ENCODE measurements around the gene LRRC3.
"Not testable (repeated sequence)": the region's sequence is repeated elsewhere in the genome, so short reads cannot be mapped to it uniquely, and the experiment has no call there.

Gene LRRC3

DNA sequence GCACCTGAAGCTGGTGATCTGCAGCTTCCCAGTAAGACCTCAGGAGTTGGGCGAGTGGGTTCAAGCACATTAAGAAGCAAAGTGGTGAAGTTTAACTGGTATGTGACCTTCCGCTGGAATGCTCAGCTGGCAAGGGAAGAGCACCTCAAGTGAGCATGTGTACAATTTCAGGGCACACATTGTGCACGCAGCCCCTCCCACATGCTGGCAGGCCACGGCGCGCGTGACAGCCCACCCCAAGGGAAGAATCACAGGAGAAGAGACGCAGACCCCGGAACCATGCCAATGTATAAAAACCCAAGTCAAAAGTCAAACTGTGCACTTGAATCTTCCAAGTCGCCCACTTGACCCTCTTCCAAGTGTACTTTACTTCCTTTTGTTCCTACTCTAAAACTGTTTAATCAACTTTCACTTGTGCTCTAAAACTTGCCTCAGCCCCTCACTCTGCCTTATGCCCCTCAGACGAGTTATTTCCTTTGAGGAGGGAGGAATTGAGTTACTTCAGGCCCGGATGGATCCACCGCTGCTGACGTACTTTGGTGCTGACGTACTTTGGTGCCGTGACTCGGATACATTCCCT lies 20.0 kb downstream of the LRRC3 start:
- DNase-seq (ENCODE audit: low read depth): no peak
- TF ChIP-seq, protein P1, sequence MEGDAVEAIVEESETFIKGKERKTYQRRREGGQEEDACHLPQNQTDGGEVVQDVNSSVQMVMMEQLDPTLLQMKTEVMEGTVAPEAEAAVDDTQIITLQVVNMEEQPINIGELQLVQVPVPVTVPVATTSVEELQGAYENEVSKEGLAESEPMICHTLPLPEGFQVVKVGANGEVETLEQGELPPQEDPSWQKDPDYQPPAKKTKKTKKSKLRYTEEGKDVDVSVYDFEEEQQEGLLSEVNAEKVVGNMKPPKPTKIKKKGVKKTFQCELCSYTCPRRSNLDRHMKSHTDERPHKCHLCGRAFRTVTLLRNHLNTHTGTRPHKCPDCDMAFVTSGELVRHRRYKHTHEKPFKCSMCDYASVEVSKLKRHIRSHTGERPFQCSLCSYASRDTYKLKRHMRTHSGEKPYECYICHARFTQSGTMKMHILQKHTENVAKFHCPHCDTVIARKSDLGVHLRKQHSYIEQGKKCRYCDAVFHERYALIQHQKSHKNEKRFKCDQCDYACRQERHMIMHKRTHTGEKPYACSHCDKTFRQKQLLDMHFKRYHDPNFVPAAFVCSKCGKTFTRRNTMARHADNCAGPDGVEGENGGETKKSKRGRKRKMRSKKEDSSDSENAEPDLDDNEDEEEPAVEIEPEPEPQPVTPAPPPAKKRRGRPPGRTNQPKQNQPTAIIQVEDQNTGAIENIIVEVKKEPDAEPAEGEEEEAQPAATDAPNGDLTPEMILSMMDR (IDR thresholded peaks at IDR 0.05; ENCODE audit: low read length, missing control alignments): no peak
- H3K4me3 ChIP-seq (replicated peaks; ENCODE audit: low read depth, low read length): no peak overlapping the region

DNA sequence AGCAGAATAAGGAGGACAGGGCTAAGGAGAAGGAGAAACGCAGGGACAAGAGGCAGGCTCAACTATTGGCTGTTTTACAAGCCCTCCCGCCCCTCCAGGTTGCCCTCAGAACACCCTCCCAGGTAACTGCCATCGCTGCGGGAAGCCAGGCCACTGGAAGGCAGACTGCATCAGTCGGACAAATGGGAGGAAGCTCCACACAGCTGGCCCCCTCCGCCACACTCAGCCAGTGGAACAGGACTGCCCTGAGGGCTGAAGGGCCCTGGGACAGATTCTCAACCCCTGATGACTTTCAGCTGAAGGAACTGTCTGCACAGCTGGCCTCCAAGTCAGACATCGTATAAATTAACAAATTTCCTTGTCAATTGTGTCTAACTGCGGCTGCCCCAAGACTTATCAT lies 21.8 kb downstream of the LRRC3 start:
- TF ChIP-seq, protein P1 (IDR thresholded peaks at IDR 0.05; ENCODE audit: low read length, missing control alignments): no peak
- DNase-seq (ENCODE audit: low read depth): no peak
- H3K4me3 ChIP-seq (replicated peaks; ENCODE audit: low read depth, low read length): no peak overlapping the region

DNA sequence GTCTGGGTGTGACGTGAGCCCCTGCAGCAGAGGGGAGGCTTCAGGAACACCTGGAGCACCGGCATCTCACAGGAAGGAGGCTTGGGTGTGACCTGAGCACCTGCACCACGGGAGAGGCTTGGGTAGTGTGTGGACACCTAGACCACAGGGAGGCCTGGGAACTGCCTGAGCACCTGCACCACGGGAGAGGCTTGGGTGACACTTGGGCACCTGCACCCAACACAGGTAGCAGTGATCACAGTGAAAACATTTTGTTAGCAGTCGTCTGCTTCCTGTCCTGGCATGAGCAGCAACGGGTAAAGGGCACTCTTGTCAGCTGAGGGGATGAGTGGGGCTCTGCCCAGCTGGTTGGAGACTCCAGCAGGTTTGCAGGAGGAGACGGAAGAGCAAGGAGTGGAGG lies 22.4 kb downstream of the LRRC3 start:
- no peak overlapping the region for H3K4me3 ChIP-seq (replicated peaks; ENCODE audit: low read depth, low read length)
- no peak for DNase-seq (ENCODE audit: low read depth)
- TF ChIP-seq, protein P1 (IDR thresholded peaks at IDR 0.05; ENCODE audit: low read length, missing control alignments): no peak

DNA sequence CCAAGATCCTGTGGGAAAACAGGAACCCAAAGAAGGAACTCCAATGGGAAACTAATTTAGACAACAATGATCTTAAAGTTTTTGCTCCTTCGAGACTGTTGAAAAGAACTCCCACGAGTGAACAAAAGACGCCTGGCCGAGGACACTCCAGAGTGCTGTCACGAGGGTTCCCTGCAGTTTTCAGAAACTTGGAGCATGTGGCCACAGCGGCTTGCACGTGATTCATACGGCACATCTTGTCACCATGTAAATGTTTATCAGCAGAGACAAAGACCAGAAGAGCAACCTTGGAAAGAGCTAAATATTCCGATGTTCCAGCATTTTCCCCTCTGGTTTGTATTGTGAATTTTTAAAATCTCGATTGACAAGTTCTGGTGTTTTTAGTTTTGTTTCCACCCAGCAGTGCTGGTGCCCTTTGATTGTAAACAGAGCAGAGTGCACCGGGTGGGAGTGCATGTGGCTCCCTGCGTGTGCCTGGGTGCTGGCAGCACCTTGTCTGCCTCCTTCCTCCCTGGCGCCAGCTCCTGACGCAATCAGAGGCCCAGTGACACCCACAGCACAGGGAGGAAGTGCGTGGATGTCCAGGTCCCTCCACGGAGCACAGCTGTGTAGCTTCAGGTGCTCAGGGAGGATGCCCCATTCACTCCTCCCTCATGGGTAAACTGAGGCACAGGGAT lies 23.0 kb downstream of the LRRC3 start:
- H3K4me3 ChIP-seq (replicated peaks; ENCODE audit: low read depth, low read length): no peak overlapping the region
- no peak for DNase-seq (ENCODE audit: low read depth)
- TF ChIP-seq, protein P1 (IDR thresholded peaks at IDR 0.05; ENCODE audit: low read length, missing control alignments): no peak

DNA sequence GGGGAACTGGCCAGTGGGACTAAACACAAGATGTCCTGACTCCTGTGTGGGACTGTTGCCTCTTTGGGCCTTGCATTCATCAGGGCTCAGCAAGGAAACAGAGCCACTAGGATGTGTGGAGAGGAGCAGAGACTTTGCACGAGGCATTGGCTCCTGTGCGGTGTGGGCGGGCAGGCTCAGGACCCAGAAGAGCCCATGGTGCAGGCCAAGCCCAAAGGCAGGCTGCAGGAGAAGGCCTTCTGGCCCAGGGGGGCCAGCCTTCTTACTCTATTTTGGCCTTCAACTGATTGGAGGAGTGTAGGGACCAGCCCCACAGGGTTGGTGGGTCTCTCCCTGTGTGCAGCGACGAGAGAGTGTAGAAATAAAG lies 23.5 kb downstream of the LRRC3 start:
- DNase-seq (ENCODE audit: low read depth): no peak
- no peak overlapping the region for H3K4me3 ChIP-seq (replicated peaks; ENCODE audit: low read depth, low read length)
- TF ChIP-seq, protein P1 (IDR thresholded peaks at IDR 0.05; ENCODE audit: low read length, missing control alignments): no peak

DNA sequence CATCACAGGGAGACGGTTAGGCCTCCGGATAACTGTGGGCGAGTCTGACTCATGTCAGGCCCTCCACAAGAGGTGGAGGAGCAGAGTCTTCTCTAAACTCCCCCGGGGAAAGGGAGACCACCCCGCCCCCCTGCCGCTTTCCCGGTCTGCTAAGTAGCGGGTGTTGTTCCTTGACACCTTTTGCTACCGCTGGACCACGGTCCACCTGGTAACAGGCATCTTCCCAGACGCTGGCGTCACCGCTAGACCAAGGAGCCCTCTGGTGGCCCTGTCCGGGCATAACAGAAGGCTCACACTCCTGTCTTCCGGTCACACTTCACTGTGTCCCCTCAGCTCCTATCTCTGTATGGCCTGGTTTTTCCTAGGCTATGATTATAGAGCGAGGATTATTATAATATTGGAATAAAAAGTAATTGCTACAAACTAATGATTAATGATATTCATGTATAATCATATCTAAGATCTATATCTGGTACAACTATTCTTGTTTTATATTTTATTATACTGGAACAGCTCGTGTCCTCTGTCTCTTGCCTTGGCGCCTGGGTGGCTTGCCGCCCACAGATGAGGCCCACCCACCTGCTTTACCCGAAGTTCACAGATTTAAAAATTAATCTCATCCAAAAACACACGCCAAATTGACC lies 24.4 kb downstream of the LRRC3 start:
- TF ChIP-seq, protein P1 (IDR thresholded peaks at IDR 0.05; ENCODE audit: low read length, missing control alignments): peak; percentile 47
- H3K4me3 ChIP-seq (replicated peaks; ENCODE audit: low read depth, low read length): not testable (repeated sequence)
- peak; percentile 26 for DNase-seq (ENCODE audit: low read depth)

Measured in fibroblast of pulmonary artery (primary cell).